HCT116 (cell line): ENCODE measurements around the gene TAAR6.

Source experiments
- EZH2 ChIP-seq: fragments of 200-600 bp; sonication (generic); IDR thresholded peaks from 2 replicates; pipeline ENCODE4 v1.6.1; 2017; ENCODE audit warnings: antibody characterized with exemption, mixed run types
- EZH2phosphoT487 ChIP-seq: fragments of 200-600 bp; IDR thresholded peaks from 2 replicates; pipeline ENCODE4 v1.6.1; 2018; ENCODE audit warnings: antibody characterized with exemption, borderline replicate concordance
- POLR2A ChIP-seq: IDR thresholded peaks from 2 replicates; pipeline ENCODE4 v1.7.0; 2011; ENCODE audit warnings: borderline replicate concordance; ENCODE audit not compliant: insufficient read depth, insufficient read length; ENCODE audit errors: extremely low read depth
- ZNF274 ChIP-seq: fragments of 200-500 bp; sonication (Bioruptor generic); IDR thresholded peaks from 2 replicates; pipeline ENCODE4 v1.6.1; 2014; ENCODE audit warnings: mild to moderate bottlenecking, low read depth, low read length, inconsistent platforms
- TF ChIP-seq, protein P1 (sequence below), 3 experiments: fragments of 200-600 bp in 1 of 3; sonication (generic) in 1 of 3; IDR thresholded peaks in 2 of 3; conservative IDR thresholded peaks in 1 of 3; 2 replicates each; pipeline ENCODE4 v1.5.1; 2012 to 2017; ENCODE audit warnings: low read depth in 2 of 3, low read length in 2 of 3, antibody characterized with exemption in 1 of 3, borderline replicate concordance in 1 of 3, control low read depth in 1 of 3, mild to moderate bottlenecking in 1 of 3, mixed read lengths in 1 of 3, mixed run types in 1 of 3, moderate library complexity in 1 of 3; ENCODE audit not compliant: insufficient read depth in 1 of 3

GRCh38 chr6:132589454-132589853 is 19.3 kb downstream of the TAAR6 start, which contains the start of gene TAAR5:
- TF ChIP-seq ZNF274 (no peak), EZH2 (no peak), EZH2phosphoT487 (no peak), POLR2A (no peak)
- TF ChIP-seq, protein P1, sequence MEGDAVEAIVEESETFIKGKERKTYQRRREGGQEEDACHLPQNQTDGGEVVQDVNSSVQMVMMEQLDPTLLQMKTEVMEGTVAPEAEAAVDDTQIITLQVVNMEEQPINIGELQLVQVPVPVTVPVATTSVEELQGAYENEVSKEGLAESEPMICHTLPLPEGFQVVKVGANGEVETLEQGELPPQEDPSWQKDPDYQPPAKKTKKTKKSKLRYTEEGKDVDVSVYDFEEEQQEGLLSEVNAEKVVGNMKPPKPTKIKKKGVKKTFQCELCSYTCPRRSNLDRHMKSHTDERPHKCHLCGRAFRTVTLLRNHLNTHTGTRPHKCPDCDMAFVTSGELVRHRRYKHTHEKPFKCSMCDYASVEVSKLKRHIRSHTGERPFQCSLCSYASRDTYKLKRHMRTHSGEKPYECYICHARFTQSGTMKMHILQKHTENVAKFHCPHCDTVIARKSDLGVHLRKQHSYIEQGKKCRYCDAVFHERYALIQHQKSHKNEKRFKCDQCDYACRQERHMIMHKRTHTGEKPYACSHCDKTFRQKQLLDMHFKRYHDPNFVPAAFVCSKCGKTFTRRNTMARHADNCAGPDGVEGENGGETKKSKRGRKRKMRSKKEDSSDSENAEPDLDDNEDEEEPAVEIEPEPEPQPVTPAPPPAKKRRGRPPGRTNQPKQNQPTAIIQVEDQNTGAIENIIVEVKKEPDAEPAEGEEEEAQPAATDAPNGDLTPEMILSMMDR (IDR thresholded peaks at IDR 0.05 in 2 of 3, conservative IDR thresholded peaks at IDR 0.05 in 1 of 3; ENCODE audit: borderline replicate concordance in 1 of 3, insufficient read depth in 1 of 3, low read depth in 2 of 3, low read length in 2 of 3), result no peak
